BE2C (cell line): Measurements from ENCODE around the gene ACP1. TPM values are rescaled to one million over a fixed set of nuclear protein-coding genes. Genes with fewer than 3 reads are reported as not detected.

Experiments used
- DNase-seq: peaks from one replicate; pipeline ENCODE4 v3.0.0-alpha.2; 2020
- H3K27me3 ChIP-seq: fragments of 250-450 bp; sonication (Bioruptor Pico); 2 replicates; pipeline ENCODE4 v1.5.1; 2020; ENCODE audit warnings: mild to moderate bottlenecking
- H3K36me3 ChIP-seq: fragments of 250-450 bp; sonication (Bioruptor Pico); 2 replicates; pipeline ENCODE4 v1.5.1; 2020; ENCODE audit warnings: mild to moderate bottlenecking
- H3K4me1 ChIP-seq: fragments of 250-450 bp; sonication (Bioruptor Pico); 2 replicates; pipeline ENCODE4 v1.5.1; 2020
- H3K4me3 ChIP-seq: 2 replicates; pipeline ENCODE4 v1.5.1; 2011; ENCODE audit warnings: low read depth, low read length
- H3K9me3 ChIP-seq: fragments of 250-450 bp; sonication (Bioruptor Pico); 2 replicates; pipeline ENCODE4 v1.5.1; 2020
- polyA plus RNA-seq: library from polyadenylated mRNA; unstranded; fragments of >200 nt; gene quantifications from one replicate; pipeline ENCODE4 v1.2.1, GENCODE V29; 2012; ENCODE audit warnings: low read depth, missing spikeins; ENCODE audit not compliant: insufficient read length, insufficient read depth
- TF ChIP-seq, protein P1 (sequence below): IDR thresholded peaks from 2 replicates; pipeline ENCODE4 v1.5.1; 2012; ENCODE audit warnings: mild to moderate bottlenecking, low read depth, low read length

The ACP1 gene
- 131 TPM for polyA plus RNA-seq

DNA sequence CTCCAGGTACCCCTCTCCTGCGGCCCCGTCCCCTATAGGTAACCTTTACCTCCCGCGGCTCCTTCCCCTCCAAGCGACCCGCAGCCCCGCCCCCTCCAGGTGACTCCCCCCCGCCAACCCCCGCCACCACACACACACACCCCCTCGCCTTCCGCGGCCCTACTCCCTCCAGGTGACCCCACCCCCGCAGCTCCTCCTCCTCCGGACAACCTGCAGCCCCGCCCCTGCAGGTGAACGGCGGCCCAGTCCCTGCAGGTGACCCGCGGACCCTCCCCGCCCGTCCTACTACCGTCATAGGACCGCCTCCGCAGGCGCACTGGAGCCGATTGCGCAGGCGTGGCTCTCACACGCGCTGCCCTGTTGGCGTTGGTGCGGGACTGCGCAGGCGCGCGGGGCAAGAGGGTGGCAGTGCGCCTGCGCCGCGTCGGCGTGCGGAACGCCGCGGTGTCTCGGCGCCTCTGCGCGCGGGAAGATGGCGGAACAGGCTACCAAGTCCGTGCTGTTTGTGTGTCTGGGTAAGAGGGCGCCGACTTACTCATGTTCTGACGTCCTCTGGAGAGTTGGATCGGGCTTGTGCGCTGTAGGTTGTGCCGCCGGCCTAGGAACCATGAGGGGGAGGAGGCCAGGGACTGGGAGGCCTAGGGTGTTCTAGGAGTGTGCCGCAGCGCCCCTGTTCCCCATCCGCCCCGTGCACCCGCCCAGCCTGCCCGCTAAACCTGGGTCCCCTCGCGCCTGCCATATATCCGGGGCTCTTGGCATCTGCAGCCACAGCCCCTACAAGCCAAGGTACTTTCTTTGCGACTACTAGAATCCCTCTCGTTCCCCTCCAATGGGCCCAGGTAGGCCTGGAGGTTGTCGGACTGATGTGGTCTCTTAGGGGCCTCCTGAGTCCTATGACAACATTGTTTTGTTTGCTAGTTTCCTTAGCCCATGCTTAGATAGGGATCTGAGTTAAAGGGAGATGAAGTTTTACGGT is at the start of gene ACP1:
Gene ACP1 (plus strand): TSS at position 455 of the 976 bp plus-strand sequence. CDS start 18 bp downstream, at position 473.
- Histone ChIP-seq H3K36me3 (no peaks in the 10 kb centered on the region), H3K4me1 (no peaks in the 10 kb centered on the region), H3K27me3 (no peaks in the 10 kb centered on the region), H3K4me3 (peak within 1 kb of the TSS; percentile 85), H3K9me3 (no peaks in the 10 kb centered on the region)
- TF ChIP-seq, protein P1, sequence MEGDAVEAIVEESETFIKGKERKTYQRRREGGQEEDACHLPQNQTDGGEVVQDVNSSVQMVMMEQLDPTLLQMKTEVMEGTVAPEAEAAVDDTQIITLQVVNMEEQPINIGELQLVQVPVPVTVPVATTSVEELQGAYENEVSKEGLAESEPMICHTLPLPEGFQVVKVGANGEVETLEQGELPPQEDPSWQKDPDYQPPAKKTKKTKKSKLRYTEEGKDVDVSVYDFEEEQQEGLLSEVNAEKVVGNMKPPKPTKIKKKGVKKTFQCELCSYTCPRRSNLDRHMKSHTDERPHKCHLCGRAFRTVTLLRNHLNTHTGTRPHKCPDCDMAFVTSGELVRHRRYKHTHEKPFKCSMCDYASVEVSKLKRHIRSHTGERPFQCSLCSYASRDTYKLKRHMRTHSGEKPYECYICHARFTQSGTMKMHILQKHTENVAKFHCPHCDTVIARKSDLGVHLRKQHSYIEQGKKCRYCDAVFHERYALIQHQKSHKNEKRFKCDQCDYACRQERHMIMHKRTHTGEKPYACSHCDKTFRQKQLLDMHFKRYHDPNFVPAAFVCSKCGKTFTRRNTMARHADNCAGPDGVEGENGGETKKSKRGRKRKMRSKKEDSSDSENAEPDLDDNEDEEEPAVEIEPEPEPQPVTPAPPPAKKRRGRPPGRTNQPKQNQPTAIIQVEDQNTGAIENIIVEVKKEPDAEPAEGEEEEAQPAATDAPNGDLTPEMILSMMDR = no peak
- peak; percentile 87 for DNase-seq

DNA sequence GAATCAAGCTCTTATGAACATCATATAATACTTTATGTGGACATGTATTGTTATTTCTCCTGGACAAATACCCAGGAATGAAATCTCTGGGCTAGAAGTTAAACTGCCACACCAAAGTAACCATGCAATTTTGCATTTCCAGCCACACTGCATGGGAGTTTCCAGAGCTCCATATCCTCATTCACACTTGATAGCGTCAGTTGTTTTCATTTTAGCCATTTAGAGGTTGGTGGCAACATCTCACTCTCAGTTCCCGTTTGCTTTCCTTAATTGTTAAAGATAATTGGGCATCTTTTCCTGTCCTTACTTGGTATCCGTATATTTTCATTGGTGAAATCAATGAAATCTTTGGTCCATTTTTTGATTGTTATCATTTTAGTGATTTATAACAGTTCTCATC is 48.7 kb upstream of the ACP1 start:
- H3K4me1 ChIP-seq = no peaks in the 10 kb centered on the region
- no peaks in the 10 kb centered on the region for H3K9me3 ChIP-seq
- H3K4me3 ChIP-seq = no peak overlapping the region
- TF ChIP-seq, protein P1 = no peak
- DNase-seq = no peak
- H3K36me3 ChIP-seq = no peaks in the 10 kb centered on the region
- H3K27me3 ChIP-seq = no peaks in the 10 kb centered on the region

DNA sequence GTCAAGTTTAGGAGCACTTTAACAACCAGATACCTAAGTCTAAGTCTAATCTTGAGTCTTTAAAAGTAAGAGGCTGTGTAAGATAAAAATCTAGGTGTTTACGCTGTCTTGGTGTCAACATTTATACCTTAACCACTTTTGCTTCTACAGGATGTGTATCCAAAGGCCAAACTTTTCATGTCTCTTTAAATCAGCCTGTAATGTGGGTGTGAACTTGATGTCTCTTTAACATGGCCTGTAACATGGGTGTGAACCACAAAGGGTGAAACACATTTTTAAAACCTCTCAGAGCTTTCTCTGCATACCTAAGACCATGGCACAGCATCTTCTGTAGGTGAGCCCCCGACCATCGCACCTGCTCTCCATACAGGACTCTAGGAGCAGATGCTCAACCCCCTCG is 41.3 kb upstream of the ACP1 start:
- H3K9me3 ChIP-seq = no peaks in the 10 kb centered on the region
- TF ChIP-seq, protein P1 = no peak
- no peak for DNase-seq
- H3K4me3 ChIP-seq = no peak overlapping the region
- no peaks in the 10 kb centered on the region for H3K36me3 ChIP-seq
- H3K27me3 ChIP-seq = no peaks in the 10 kb centered on the region
- H3K4me1 ChIP-seq = no peaks in the 10 kb centered on the region

DNA sequence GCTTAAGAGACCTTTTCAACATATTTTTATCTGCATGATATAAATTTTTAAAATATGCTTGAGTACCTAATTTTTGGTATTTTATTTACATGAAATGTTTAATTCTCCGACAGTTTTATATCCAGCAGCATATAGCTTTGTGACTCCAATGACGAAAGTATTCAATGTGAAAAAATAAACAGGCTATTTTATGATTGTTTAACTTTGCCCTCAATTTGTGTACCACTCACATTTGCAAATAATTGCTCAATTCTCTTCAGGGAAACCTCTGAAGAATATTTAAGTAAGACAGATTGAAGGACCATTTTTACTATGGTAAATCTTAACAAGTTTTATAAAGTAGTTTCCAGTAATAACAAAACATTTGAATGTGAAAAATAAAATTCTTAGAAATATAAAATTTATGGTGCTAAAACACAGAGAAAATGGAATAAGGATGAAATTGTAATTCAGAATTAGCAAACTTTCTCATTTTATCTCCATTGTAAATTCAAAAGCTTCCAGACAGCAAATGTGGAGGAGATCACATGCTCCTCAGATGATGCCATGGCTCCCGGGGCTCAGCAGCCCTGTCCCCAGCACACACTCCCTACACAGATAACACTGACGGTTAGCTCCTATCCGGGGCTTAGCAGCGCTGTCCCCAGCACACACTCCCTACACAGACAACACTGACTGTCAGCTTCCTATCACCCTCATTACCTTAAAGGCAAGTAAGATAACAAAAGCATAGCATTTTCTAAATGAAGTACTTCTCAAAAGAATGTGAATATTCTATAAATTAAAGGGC is 40.6 kb upstream of the ACP1 start:
- H3K9me3 ChIP-seq = no peaks in the 10 kb centered on the region
- H3K27me3 ChIP-seq = no peaks in the 10 kb centered on the region
- H3K4me1 ChIP-seq = no peaks in the 10 kb centered on the region
- H3K36me3 ChIP-seq = no peaks in the 10 kb centered on the region
- DNase-seq = no peak
- TF ChIP-seq, protein P1 = no peak
- H3K4me3 ChIP-seq = no peak overlapping the region

DNA sequence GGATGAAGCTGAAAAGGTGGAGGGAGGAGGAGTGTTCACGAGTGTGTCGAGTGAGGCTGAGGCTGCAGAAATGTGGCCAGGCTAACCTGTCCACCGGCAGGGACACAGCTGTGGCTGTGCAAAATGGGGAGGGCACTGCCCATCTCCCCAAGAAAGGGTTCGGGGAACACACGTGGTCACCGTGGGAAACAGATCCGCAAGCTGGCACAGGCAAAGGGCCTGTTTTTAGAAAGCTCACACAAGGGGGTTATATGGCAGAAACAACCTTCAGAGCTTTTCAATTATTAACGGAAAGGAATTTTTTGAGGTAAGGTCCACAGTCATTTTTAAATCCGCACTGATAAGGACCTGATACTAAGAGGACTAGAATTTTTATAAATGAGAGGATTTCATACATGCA is 36.6 kb upstream of the ACP1 start:
- no peaks in the 10 kb centered on the region for H3K36me3 ChIP-seq
- TF ChIP-seq, protein P1 = no peak
- H3K4me3 ChIP-seq = no peak overlapping the region
- no peaks in the 10 kb centered on the region for H3K27me3 ChIP-seq
- no peaks in the 10 kb centered on the region for H3K9me3 ChIP-seq
- no peak for DNase-seq
- no peaks in the 10 kb centered on the region for H3K4me1 ChIP-seq
